ENCODE data around the gene SREK1. TPM values are rescaled to one million over a fixed set of nuclear protein-coding genes. Genes with fewer than 3 reads are reported as not detected.
A peak's percentile ranks its signal among the peaks of the same experiment; 100 is the strongest.

The SREK1 gene
- total RNA-seq, 1 donor from 2014 or later = 81.1 TPM

DNA sequence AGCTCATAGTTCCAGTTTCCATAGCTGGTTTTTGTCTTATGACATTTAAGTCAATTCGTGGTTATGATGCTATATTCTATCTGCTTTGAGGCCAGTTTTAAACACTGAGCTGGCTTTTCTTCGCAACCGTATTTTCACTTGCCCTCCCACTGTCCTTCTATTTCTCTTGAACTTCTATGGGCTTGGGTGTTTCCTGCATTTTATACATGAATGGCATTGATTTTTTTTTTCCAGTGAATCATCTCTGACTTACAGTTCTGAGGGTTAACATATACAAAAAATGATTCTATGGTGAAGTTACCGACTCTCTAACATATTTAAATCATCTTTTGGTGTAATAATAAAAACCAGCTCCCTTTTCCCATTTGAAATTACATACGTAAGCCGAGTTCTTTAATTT lies 88.2 kb downstream of the SREK1 start:
- Mint-ChIP-seq H3K36me3 (no peaks in the 10 kb centered on the region), H3K4me3 (peak overlapping the region; percentile 68), H3K27me3 (peaks cover 9% of the 10 kb centered on the region), H3K4me1 (ENCODE audit: unreplicated experiment) (peaks cover 10% of the 10 kb centered on the region), H3K27ac (peak overlapping the region; percentile 93), H3K9me3 (peaks cover 4% of the 10 kb centered on the region)
- DNase-seq (ENCODE audit: extremely low spot score, unreplicated experiment) = no peak
- TF ChIP-seq, protein P1, sequence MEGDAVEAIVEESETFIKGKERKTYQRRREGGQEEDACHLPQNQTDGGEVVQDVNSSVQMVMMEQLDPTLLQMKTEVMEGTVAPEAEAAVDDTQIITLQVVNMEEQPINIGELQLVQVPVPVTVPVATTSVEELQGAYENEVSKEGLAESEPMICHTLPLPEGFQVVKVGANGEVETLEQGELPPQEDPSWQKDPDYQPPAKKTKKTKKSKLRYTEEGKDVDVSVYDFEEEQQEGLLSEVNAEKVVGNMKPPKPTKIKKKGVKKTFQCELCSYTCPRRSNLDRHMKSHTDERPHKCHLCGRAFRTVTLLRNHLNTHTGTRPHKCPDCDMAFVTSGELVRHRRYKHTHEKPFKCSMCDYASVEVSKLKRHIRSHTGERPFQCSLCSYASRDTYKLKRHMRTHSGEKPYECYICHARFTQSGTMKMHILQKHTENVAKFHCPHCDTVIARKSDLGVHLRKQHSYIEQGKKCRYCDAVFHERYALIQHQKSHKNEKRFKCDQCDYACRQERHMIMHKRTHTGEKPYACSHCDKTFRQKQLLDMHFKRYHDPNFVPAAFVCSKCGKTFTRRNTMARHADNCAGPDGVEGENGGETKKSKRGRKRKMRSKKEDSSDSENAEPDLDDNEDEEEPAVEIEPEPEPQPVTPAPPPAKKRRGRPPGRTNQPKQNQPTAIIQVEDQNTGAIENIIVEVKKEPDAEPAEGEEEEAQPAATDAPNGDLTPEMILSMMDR (conservative IDR thresholded peaks at IDR 0.05) = no peak

DNA sequence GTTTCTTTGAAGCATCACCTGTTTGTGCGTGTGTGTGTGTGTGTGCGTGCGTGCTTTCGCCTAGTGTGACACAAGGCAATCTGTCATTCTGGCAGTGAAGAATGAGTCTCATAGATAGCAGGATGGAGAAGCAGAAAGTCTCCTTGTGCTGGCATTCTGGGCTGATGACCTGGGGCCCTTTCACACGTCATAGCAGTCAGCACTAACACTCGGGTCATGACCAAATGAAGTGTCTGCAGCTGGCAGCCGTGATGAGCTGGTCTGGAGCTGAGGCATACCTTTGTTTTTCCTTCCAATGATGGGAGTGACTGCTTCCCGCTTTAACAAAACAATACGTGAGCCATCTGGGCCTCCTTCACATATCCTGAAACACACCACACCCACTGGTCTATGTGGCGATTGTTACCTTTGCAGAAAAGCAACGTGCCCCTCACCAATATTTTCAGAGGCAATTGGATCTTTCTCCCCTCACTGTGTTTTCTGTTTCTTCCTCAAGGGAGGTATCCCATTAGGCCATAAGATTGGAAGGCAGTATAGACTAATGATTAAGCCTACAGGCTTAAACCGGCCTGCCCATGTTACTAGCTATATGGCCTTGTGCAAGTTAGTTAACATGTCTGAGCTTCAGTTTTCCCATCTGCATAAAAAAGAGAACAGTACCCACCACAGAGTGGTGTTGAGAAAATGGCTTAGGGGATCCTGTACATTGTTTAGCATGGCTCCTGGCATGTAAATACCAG lies 88.8 kb downstream of the SREK1 start:
- Mint-ChIP-seq H3K27me3 (peaks cover 12% of the 10 kb centered on the region), H3K36me3 (no peaks in the 10 kb centered on the region), H3K9me3 (peaks cover 4% of the 10 kb centered on the region), H3K4me1 (ENCODE audit: unreplicated experiment) (peaks cover 10% of the 10 kb centered on the region), H3K27ac (peak overlapping the region; percentile 93), H3K4me3 (peak overlapping the region; percentile 68)
- DNase-seq (ENCODE audit: extremely low spot score, unreplicated experiment) = no peak
- TF ChIP-seq, protein P1 (conservative IDR thresholded peaks at IDR 0.05) = no peak

Other genes starting within 250 kb of the SREK1 start
- gene ERBIN, start 217.7 kb upstream of the SREK1 start, total RNA-seq (ENCODE audit: low replicate concordance) = 57.5 and 60.2 TPM in 2 replicates